ENCODE results near the gene CFAP74.
A peak's percentile ranks its signal among the peaks of the same experiment; 100 is the strongest.

The CFAP74 gene

GRCh38 chr1:1967879-1968278, 35.7 kb downstream of the CFAP74 start:
- no peak for DNase-seq (ENCODE audit: low spot score)

- no peak for DNase-seq (ENCODE audit: low spot score)
Observed at GRCh38 chr1:1967151-1967550, 36.4 kb downstream of the CFAP74 start.

GRCh38 chr1:1966071-1966740, 37.4 kb downstream of the CFAP74 start:
- no peak for DNase-seq (ENCODE audit: low spot score)

- no peak for DNase-seq (ENCODE audit: low spot score)
Observed at GRCh38 chr1:1965546-1965945, 38.0 kb downstream of the CFAP74 start.

- DNase-seq (ENCODE audit: low spot score): no peak
Observed at GRCh38 chr1:1964811-1965210, 38.8 kb downstream of the CFAP74 start.

GRCh38 chr1:1963570-1963969, 40.0 kb downstream of the CFAP74 start:
- DNase-seq (ENCODE audit: low spot score): no peak

- no peak for DNase-seq (ENCODE audit: low spot score)
Observed at GRCh38 chr1:1962752-1963151, 40.8 kb downstream of the CFAP74 start.

GRCh38 chr1:1960480-1961196, 42.9 kb downstream of the CFAP74 start:
- DNase-seq (ENCODE audit: low spot score): no peak

- DNase-seq (ENCODE audit: low spot score): peak; percentile 75
Observed at GRCh38 chr1:1959840-1960479, 43.6 kb downstream of the CFAP74 start.

- no peak for DNase-seq (ENCODE audit: low spot score)
Observed at GRCh38 chr1:1959459-1959839, 44.1 kb downstream of the CFAP74 start.

GRCh38 chr1:1958071-1958541, 45.5 kb downstream of the CFAP74 start:
- DNase-seq (ENCODE audit: low spot score): no peak

- no peak for DNase-seq (ENCODE audit: low spot score)
Observed at GRCh38 chr1:1957533-1957961, 46.0 kb downstream of the CFAP74 start.

- DNase-seq (ENCODE audit: low spot score): no peak
Observed at GRCh38 chr1:1956586-1957532, 46.7 kb downstream of the CFAP74 start.

- DNase-seq (ENCODE audit: low spot score): no peak
Observed at GRCh38 chr1:1956101-1956500, 47.5 kb downstream of the CFAP74 start.

- DNase-seq (ENCODE audit: low spot score): no peak
Observed at GRCh38 chr1:1955621-1956094, 47.9 kb downstream of the CFAP74 start.

- no peak for DNase-seq (ENCODE audit: low spot score)
Observed at GRCh38 chr1:1954831-1955441, 48.6 kb downstream of the CFAP74 start.

- no peak for DNase-seq (ENCODE audit: low spot score)
Observed at GRCh38 chr1:1954015-1954414, 49.6 kb downstream of the CFAP74 start.

GRCh38 chr1:1950940-1951339, 52.6 kb downstream of the CFAP74 start:
- DNase-seq (ENCODE audit: low spot score): no peak

- no peak for DNase-seq (ENCODE audit: low spot score)
Observed at GRCh38 chr1:1948783-1949182, 54.8 kb downstream of the CFAP74 start.

GRCh38 chr1:1947493-1947892, 56.1 kb downstream of the CFAP74 start:
- no peak for DNase-seq (ENCODE audit: low spot score)

- no peak for DNase-seq (ENCODE audit: low spot score)
Observed at GRCh38 chr1:1946540-1946939, 57.0 kb downstream of the CFAP74 start.

Data from SW480 (cell line).